GM12864 (cell line): ENCODE data around the gene RTN4R.

Experiments
- DNase-seq: peaks from one replicate; pipeline ENCODE4 v3.0.0-alpha.2; 2011; ENCODE audit warnings: low read depth
- H3K4me3 ChIP-seq: 2 replicates; pipeline ENCODE4 v1.5.1; 2011; ENCODE audit warnings: mild to moderate bottlenecking, low read depth, low read length, control low read depth
- TF ChIP-seq, protein P1 (sequence below): IDR thresholded peaks from 2 replicates; pipeline ENCODE4 v1.5.1; 2011; ENCODE audit warnings: low read depth, mild to moderate bottlenecking, moderate library complexity, low read length, control low read depth, inconsistent platforms; ENCODE audit errors: missing control alignments

Gene RTN4R

DNA sequence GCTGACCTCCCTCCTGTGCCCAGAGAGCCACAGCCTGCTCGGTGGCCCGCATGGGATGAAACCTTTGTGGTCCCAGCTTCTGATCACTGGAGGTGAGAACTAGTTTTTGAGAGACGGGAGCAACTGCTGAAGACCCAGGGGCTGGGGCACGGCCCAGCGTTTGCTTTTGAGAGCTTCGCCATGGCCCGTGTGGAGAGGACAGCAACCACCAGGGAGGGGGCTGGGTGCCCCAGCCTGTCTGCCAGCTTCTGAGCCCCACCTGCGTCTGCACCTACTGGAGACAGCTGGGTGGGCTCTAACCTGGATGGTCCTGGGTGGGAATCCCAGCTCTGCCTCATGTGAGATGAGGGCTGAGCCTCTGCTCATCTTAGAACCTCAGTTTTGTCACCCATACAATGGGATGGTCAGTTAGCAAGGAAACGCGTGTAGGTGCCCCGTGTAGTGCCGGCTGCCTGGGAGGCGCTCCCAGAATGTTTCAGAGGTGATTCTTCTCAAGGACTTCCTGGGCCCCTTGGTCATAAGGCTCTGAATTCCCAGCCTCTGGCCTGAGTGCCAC lies 66.2 kb downstream of the RTN4R start:
- TF ChIP-seq, protein P1, sequence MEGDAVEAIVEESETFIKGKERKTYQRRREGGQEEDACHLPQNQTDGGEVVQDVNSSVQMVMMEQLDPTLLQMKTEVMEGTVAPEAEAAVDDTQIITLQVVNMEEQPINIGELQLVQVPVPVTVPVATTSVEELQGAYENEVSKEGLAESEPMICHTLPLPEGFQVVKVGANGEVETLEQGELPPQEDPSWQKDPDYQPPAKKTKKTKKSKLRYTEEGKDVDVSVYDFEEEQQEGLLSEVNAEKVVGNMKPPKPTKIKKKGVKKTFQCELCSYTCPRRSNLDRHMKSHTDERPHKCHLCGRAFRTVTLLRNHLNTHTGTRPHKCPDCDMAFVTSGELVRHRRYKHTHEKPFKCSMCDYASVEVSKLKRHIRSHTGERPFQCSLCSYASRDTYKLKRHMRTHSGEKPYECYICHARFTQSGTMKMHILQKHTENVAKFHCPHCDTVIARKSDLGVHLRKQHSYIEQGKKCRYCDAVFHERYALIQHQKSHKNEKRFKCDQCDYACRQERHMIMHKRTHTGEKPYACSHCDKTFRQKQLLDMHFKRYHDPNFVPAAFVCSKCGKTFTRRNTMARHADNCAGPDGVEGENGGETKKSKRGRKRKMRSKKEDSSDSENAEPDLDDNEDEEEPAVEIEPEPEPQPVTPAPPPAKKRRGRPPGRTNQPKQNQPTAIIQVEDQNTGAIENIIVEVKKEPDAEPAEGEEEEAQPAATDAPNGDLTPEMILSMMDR: no peak
- no peak overlapping the region for H3K4me3 ChIP-seq
- DNase-seq: no peak

DNA sequence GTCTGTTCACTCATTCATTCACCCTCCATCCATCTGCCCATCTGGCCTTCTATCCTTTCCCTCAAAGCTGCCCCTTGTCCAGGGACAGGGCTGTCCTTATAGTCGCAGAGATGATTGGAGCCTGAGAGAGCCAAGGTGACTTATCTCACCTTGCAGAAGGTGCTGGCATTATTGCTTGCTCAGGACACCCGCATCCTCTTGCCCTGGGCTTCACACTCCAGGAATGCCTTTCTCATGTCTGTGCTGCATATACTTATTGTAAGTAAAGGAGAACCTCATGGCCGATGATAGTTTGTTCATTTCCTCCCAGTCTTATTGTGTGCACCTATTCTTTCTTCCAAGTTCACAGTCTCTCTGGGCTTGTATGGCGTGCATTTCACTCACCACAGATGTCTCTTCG lies 68.2 kb downstream of the RTN4R start:
- no peak for DNase-seq
- TF ChIP-seq, protein P1: no peak
- no peak overlapping the region for H3K4me3 ChIP-seq

DNA sequence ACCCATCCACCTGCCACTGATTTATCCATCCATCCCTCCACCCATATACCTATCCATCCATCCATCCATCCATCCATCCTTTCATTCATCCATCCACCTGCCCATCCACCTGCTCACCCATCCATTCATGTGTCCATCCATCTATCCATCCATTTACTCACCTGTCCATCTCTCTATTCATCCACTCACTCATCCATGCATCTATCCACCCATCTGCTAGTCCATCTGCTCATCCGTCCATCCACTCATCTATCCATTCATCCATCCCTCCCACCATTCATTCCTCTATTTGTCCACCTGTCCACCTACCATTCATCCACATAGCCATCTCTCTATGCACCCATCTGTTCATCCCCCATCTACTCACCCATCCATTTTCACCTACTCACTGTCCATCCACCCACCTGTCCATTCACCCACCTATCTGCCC lies 68.7 kb downstream of the RTN4R start:
- no peak for DNase-seq
- TF ChIP-seq, protein P1: no peak
- no peak overlapping the region for H3K4me3 ChIP-seq

DNA sequence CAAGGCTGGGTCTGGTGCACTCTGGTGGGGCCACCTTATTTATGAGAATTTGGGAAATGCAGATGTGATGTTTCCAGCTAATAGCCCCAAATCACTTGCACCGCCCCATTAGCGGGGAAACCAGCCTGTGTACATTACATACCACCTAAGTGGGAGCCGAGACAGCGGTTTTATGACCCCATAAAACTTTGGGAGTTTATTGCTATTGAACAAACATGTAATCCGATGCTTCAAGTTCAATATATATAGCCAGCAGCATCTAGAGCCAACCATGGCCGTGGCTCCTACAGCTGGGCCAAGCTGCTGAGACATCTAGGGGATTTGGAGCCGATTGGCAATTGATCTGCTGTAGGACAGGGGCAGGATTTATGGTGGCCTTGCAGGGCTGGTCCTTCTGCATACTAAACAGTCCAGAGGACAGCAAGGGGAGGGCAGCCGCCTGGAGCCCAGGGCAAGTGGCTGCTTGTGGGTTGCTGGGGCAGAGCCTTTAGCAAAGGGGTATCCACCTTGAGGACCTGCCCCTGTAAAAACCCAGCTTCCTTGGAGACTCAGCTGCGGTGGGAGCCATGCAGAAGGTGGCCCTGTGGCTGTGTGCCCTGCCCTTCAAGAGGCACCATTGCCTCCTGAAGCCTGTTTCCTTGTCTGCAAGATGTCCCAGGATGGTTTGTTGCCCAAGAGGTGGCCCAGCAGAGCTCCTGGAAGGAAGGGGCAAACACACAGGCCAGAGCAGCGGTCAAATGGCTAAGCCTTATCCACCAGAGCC lies 69.4 kb downstream of the RTN4R start:
- no peak overlapping the region for H3K4me3 ChIP-seq
- TF ChIP-seq, protein P1: no peak
- no peak for DNase-seq

DNA sequence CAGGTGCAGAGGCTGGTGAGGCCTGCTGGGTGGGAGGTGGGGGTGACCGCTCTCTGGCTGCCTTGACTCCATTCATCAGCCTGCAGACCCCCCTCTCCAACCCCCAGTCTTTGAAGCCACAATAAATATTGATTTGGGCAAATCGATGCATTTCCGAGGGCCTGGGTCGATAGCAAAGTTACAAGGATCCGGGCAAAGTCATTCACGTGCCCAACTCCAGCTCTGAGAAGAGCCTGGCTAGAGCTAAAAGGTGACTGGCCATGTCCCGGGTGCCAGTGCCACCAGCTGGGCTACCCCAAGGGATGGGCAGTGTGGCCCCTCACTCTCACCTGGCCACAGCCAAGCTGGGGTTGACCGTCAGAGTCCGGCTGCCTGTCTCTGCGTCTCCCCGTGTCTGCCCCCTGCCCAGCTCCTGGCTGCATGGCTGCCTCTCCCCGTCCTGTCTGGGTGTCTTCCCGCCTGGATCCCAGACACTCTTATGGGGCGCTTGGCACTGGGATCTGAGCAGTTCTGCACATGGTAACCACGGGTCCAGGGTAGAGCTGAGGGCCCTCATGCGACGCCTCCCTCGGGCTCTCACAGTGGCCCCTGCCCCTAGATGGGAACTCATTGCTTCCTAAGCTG lies 70.6 kb downstream of the RTN4R start:
- TF ChIP-seq, protein P1: no peak
- DNase-seq: no peak
- no peak overlapping the region for H3K4me3 ChIP-seq

DNA sequence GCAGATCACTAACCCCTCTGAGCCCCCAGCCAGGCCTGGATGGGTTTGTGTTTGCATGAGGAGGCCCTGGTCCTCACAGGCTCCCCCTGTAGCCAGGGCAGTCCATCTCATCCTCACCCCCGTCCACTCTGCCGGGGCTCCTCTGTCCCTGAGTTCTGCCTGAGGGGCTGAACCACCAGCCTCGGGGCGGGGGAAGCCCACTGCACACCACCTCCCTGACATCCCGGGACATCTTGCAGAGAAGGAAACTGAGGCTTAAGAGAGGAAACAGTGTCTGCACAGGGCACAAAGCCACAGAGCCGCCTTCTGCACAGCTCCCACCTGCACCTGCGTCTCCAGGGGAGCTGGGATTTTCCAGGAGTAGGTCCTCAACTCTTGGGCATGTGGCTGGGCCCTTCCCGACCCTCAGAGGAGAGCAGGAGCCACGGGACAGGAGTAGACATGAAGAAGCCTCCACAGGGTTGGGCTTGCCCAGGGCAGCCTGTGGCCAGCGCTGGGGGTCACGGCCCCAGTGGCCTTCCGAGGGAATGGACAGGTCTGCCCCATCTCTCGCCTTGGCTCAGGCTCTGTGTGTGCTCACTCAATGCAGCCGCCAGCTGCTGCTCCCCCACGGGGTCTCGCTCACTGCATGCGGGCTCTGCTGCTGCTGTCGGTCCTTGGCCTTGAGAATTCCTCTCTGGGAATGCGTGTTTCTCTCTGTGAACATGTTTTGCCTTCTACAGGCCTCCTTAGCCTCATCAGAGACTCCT lies 71.8 kb downstream of the RTN4R start:
- no peak for DNase-seq
- TF ChIP-seq, protein P1: no peak
- H3K4me3 ChIP-seq: no peak overlapping the region
